GM23338 (cell line): ENCODE results near the gene NPAS3. TPM values are rescaled to one million over a fixed set of nuclear protein-coding genes. Genes with fewer than 3 reads are reported as not detected.

Source experiments
- ATAC-seq: fragments of 200-7000 bp; cut with Tn5 transposase; 3 replicates; pipeline ENCODE4 v1.9.1; 2020
- DNase-seq: peaks from one replicate; pipeline ENCODE4 v3.0.0-alpha.2; 2015; ENCODE audit warnings: low spot score
- H2AFZ ChIP-seq: fragments of 200-600 bp; sonication (generic); 2 replicates; pipeline ENCODE4 v1.8.0; 2016; ENCODE audit warnings: antibody characterized with exemption, mild to moderate bottlenecking, moderate library complexity
- H3F3A ChIP-seq: fragments of 200-600 bp; sonication (generic); replicated peaks from 2 replicates; pipeline ENCODE4 v1.8.0; 2017; ENCODE audit warnings: antibody characterized with exemption, mixed run types, low read depth
- H3K27ac ChIP-seq: fragments of 200-600 bp; sonication (generic); 2 replicates; pipeline ENCODE4 v1.6.1; 2016; ENCODE audit warnings: low read depth
- H3K27me3 ChIP-seq: fragments of 200-600 bp; sonication (generic); 2 replicates; pipeline ENCODE4 v1.8.0; 2016; ENCODE audit warnings: mild to moderate bottlenecking, mixed run types, moderate library complexity; ENCODE audit not compliant: insufficient read depth
- H3K36me3 ChIP-seq: fragments of 200-600 bp; sonication (generic); 2 replicates; pipeline ENCODE4 v1.8.0; 2016; ENCODE audit warnings: mild to moderate bottlenecking; ENCODE audit not compliant: insufficient read depth
- H3K4me1 ChIP-seq: fragments of 200-600 bp; sonication (generic); 2 replicates; pipeline ENCODE4 v1.8.0; 2016; ENCODE audit warnings: mild to moderate bottlenecking, moderate library complexity; ENCODE audit not compliant: insufficient read depth
- H3K4me2 ChIP-seq: fragments of 200-600 bp; sonication (generic); 2 replicates; pipeline ENCODE4 v1.7.1; 2017; ENCODE audit warnings: mixed run types
- H3K4me3 ChIP-seq: fragments of 200-600 bp; sonication (generic); 2 replicates; pipeline ENCODE4 v1.6.1; 2016; ENCODE audit warnings: mixed run types
- H3K79me2 ChIP-seq: fragments of 200-600 bp; sonication (generic); replicated peaks from 2 replicates; pipeline ENCODE4 v1.8.0; 2017; ENCODE audit warnings: mild to moderate bottlenecking; ENCODE audit not compliant: insufficient read depth
- H3K9me2 ChIP-seq: fragments of 200-600 bp; sonication (generic); 2 replicates; pipeline ENCODE4 v1.8.0; 2017; ENCODE audit not compliant: insufficient read depth
- H4K20me1 ChIP-seq: fragments of 200-600 bp; sonication (generic); replicated peaks from 2 replicates; pipeline ENCODE4 v1.8.0; 2017; ENCODE audit warnings: mild to moderate bottlenecking; ENCODE audit not compliant: insufficient read depth
- H3K27ac Mint-ChIP-seq: 2 replicates; pipeline ENCODE4 v1.8.0; 2020; ENCODE audit warnings: inconsistent platforms, mild to moderate bottlenecking, moderate library complexity, mixed read lengths
- H3K27me3 Mint-ChIP-seq: 3 replicates; pipeline ENCODE4 v1.8.0; 2022; ENCODE audit warnings: low read depth, mild to moderate bottlenecking, moderate library complexity, mixed read lengths, inconsistent platforms; ENCODE audit not compliant: insufficient read depth, poor library complexity
- H3K36me3 Mint-ChIP-seq: 3 replicates; pipeline ENCODE4 v1.8.0; 2021; ENCODE audit warnings: low read depth, mild to moderate bottlenecking, inconsistent platforms, moderate library complexity, mixed read lengths
- H3K4me1 Mint-ChIP-seq: 3 replicates; pipeline ENCODE4 v1.8.0; 2020; ENCODE audit warnings: mild to moderate bottlenecking, inconsistent platforms, mixed read lengths
- H3K4me3 Mint-ChIP-seq: 3 replicates; pipeline ENCODE4 v1.8.0; 2021; ENCODE audit warnings: moderate library complexity, mild to moderate bottlenecking, inconsistent platforms, mixed read lengths
- H3K9me3 Mint-ChIP-seq: 3 replicates; pipeline ENCODE4 v1.8.0; 2020; ENCODE audit warnings: moderate library complexity, mild to moderate bottlenecking, inconsistent platforms, mixed read lengths
- CTCF ChIP-seq, 2 experiments: fragments of 200-600 bp in 1 of 2; sonication (generic) in 1 of 2; conservative IDR thresholded peaks; 2 replicates each; pipeline versions ENCODE4 v1.5.1 to v1.6.1; 2016 to 2017; ENCODE audit warnings: antibody characterized with exemption in 2 of 2, low read depth in 2 of 2, mild to moderate bottlenecking in 2 of 2, moderate library complexity in 1 of 2
- EZH2 ChIP-seq: fragments of 200-600 bp; sonication (generic); IDR thresholded peaks from one replicate; pipeline ENCODE4 v1.8.0; 2017; ENCODE audit warnings: antibody characterized with exemption, mild to moderate bottlenecking, low read depth; ENCODE audit not compliant: unreplicated experiment
- EZH2phosphoT487 ChIP-seq: fragments of 200-600 bp; sonication (generic); IDR thresholded peaks from one replicate; pipeline ENCODE4 v1.8.1; 2018; ENCODE audit warnings: antibody characterized with exemption; ENCODE audit not compliant: unreplicated experiment
- JUNB ChIP-seq: IDR thresholded peaks from one replicate; pipeline ENCODE4 v1.6.1; 2016; ENCODE audit warnings: antibody characterized with exemption; ENCODE audit not compliant: unreplicated experiment
- REST ChIP-seq: IDR thresholded peaks from one replicate; pipeline ENCODE4 v1.6.1; 2018; ENCODE audit warnings: antibody characterized with exemption; ENCODE audit not compliant: unreplicated experiment
- ZNF114 ChIP-seq: fragments of 250-450 bp; sonication (Bioruptor Pico); IDR thresholded peaks from 2 replicates; pipeline ENCODE4 v1.5.0; 2020; ENCODE audit warnings: mild to moderate bottlenecking, moderate library complexity
- ZNF462 ChIP-seq: fragments of 250-450 bp; sonication (Bioruptor Pico); IDR thresholded peaks from 2 replicates; pipeline ENCODE4 v1.5.0; 2020; ENCODE audit warnings: mild to moderate bottlenecking, moderate library complexity
- polyA plus RNA-seq: library from polyadenylated mRNA; unstranded; fragments of >200 nt; fragmentation: Nextera tagmentation; extraction: Ambion mirVana; gene quantifications from 2 replicates; pipeline ENCODE4 v1.2.1, GENCODE V29; 2016
- total RNA-seq: library from RNA; depleted of rRNA; stranded (reverse); fragments of >200 nt; shearing (Covaris generic); gene quantifications from 2 replicates; pipeline ENCODE4 v1.2.3, GENCODE V29; 2014

NPAS3 gene
- total and polyA plus RNA-seq, 2 experiments from 2014 or later = 0.17 to 0.19 TPM

- no peaks in the 10 kb centered on the region for H3K36me3 ChIP-seq
- H3K9me2 ChIP-seq = no peaks in the 10 kb centered on the region; the same call in none of the 2 replicates
- no peaks in the 10 kb centered on the region for H4K20me1 ChIP-seq
- Mint-ChIP-seq H3K4me1 (peaks cover 6% of the 10 kb centered on the region), H3K4me3 (no peak overlapping the region), H3K9me3 (peaks cover 9% of the 10 kb centered on the region; the same call in 2 of the 3 replicates), H3K36me3 (no peaks in the 10 kb centered on the region), H3K27ac (no peak overlapping the region), H3K27me3 (no peaks in the 10 kb centered on the region)
- H3K4me2 ChIP-seq = no peak overlapping the region
- TF ChIP-seq JUNB = no peak
- TF ChIP-seq CTCF (conservative IDR thresholded peaks at IDR 0.05; ENCODE audit: low read depth in 2 of 2) = no peak
- no peak overlapping the region for H3K4me3 ChIP-seq
- H3K27ac ChIP-seq = no peak overlapping the region
- no peak overlapping the region for H2AFZ ChIP-seq
- no peaks in the 10 kb centered on the region for H3K27me3 ChIP-seq
- ATAC-seq (no peak), DNase-seq (no peak)
- H3F3A ChIP-seq = no peaks in the 10 kb centered on the region
- H3K4me1 ChIP-seq = peaks cover 14% of the 10 kb centered on the region
- H3K79me2 ChIP-seq = no peaks in the 10 kb centered on the region
These were observed 896.6 kb downstream of the NPAS3 start for GRCh38 chr14:33835261-33835655.

- Histone ChIP-seq H3K36me3 (no peaks in the 10 kb centered on the region), H3K4me1 (peaks cover 14% of the 10 kb centered on the region), H4K20me1 (no peaks in the 10 kb centered on the region), H3K4me2 (no peak overlapping the region), H3K27me3 (no peaks in the 10 kb centered on the region), H3K79me2 (no peaks in the 10 kb centered on the region), H3K4me3 (no peak overlapping the region), H3F3A (no peaks in the 10 kb centered on the region), H2AFZ (no peak overlapping the region), H3K27ac (no peak overlapping the region), H3K9me2 (no peaks in the 10 kb centered on the region; the same call in none of the 2 replicates)
- Mint-ChIP-seq H3K27me3 (no peaks in the 10 kb centered on the region), H3K9me3 (peaks cover 9% of the 10 kb centered on the region; the same call in 2 of the 3 replicates), H3K27ac (no peak overlapping the region), H3K4me1 (peaks cover 6% of the 10 kb centered on the region), H3K36me3 (no peaks in the 10 kb centered on the region), H3K4me3 (no peak overlapping the region)
- DNase-seq = no peak
- no peak for ATAC-seq
- TF ChIP-seq EZH2phosphoT487 = no peak
- no peak for TF ChIP-seq EZH2
- no peak for TF ChIP-seq ZNF114 (CRISPR knock-in tag)
- TF ChIP-seq ZNF462 = no peak
- TF ChIP-seq REST = no peak
- TF ChIP-seq CTCF (conservative IDR thresholded peaks at IDR 0.05; ENCODE audit: low read depth in 2 of 2) = no peak
These were observed 897.0 kb downstream of the NPAS3 start for GRCh38 chr14:33835677-33836076.
